HG02623 (cell line): ENCODE measurements around the gene ZNF12.
"Not testable (repeated sequence)": the region's sequence is repeated elsewhere in the genome, so short reads cannot be mapped to it uniquely, and the experiment has no call there.

ENCODE experiments used
- ATAC-seq: cut with Tn5 transposase; IDR thresholded peaks from one replicate; pipeline ENCODE4 v1.9.1; 2021; ENCODE audit warnings: moderate library complexity; ENCODE audit not compliant: unreplicated experiment

ZNF12 gene

GRCh38 chr7:6706666-6707407 is at the start of gene ZNF12:
Gene ZNF12 (minus strand): TSS chr7:6706947. CDS start chr7:6705173, 1,774 bp downstream.
- ATAC-seq: peak; percentile 90

DNA sequence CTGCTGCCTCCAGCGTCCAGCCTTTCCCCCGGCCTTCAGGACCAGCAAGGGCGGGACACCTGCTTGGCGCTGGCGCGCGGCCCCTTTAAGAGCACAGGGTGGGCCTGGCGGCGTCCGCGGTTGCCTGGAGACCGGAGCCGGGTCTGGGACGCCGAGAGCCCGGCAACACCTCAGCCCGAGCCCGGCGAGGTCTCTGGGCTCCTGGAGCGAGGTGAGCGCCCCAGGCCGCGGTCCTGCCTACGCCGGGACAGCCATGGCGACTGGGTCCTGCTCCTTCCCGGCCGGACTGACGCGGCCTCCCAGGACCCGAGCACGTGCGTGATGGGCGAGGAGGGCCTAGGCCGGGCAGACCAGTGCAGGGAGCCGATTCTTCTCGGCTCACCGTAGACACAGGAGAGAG is 47.2 kb upstream of the ZNF12 start, which contains the start of gene RSPH10B2:
RSPH10B2 (plus strand) TSS at position 140 of the 400 bp plus-strand sequence. CDS start 3,575 bp downstream, outside the sequence.
- not testable (repeated sequence) for ATAC-seq

- not testable (repeated sequence) for ATAC-seq
These were observed 43.4 kb upstream of the ZNF12 start for GRCh38 chr7:6750173-6750572.

GRCh38 chr7:6749335-6749734 is 42.6 kb upstream of the ZNF12 start:
- ATAC-seq: not testable (repeated sequence)

- ATAC-seq: not testable (repeated sequence)
These were observed 37.8 kb upstream of the ZNF12 start for GRCh38 chr7:6744410-6745100.

- ATAC-seq: not testable (repeated sequence)
These were observed 31.7 kb upstream of the ZNF12 start for GRCh38 chr7:6738415-6738814.

- ATAC-seq: no peak
These were observed 23.5 kb upstream of the ZNF12 start for GRCh38 chr7:6730343-6730633.

DNA sequence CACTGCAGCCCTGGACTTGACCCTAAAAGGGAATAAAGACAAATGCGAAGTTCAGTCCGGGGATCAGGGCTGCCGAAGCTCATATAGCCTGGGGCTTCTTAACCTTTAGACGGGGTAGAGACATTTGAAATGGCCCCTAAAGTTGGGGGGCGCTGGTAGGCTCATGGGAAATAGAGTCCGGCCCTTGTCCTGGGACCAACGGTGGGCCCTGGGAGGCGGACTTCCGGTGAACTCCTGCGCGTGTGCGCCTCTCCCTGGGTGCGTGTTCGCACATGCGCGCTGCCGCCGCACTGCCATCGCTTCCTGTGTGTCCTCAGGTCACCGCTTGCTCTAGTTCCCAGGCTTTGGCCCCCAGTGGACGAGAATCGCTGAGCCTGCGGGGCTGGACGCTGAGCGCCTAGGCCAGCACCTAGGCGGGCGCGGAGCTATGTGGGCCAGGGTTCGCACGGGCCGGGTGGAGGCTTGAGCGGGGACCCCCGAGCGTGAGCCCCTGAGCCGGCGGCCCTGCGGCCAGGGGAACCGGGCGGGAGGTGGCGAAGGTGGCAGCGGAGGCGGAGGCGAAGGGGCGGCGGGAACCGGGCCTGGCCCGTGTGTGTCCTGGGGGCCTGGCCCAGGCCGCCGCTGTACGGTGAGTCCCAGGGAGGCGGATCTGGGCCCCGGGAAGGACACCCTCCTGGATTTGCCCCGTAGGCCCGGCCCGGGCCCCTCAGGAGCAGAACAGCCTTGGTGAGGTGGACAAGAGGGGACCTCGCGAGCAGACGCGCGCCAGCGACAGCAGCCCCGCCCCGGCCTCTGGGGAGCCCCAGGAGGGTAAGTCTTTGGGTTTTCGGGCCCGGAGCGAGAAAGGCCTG is 23.0 kb upstream of the ZNF12 start:
- ATAC-seq: peak; percentile 93

DNA sequence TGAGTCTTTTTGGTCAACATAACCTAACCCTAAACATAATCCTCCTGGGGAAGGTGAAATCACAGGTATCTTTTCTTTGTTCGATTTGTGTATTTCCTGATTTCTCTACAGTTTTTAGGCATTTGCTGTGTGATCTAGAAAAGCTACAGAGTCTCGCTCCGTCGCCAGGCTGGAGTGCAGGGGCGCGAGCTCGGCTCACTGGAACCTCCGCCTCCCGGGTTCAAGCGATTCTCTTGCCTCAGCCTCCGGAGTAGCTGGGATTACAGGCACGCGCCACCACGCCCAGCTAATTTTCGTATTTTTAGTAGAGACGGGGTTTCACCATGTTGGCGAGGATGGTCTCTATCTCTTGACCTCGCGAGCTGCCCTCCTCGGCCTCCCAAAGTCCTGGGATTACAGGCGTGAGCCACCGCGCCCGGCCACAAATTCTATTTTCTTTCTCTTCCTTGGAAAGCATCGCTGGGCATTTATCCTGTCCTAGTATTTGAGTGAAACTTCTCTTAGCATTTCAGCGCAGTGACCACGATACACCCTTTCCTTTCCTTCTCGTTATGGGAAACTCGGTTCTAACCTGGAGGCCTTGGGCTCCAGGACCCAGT is 22.2 kb upstream of the ZNF12 start:
- not testable (repeated sequence) for ATAC-seq

DNA sequence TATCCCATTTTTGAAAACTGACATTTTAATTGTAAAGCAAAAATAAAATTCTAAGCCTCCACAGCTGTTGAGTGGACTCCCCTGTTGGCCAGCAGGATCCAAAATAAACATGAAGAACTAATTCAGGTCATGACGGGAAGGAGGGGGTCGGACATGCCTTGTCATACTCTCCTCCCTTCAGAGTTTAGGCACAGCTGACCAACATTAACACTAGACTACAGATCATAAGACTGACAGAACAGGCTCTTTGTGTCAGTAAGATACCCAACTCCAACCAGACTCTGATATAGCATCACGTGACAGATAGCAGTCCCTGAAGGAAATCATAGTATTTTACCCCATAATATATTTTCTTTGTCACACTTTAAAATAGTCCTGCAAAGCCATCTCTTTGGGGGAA is 20.9 kb upstream of the ZNF12 start:
- no peak for ATAC-seq

DNA sequence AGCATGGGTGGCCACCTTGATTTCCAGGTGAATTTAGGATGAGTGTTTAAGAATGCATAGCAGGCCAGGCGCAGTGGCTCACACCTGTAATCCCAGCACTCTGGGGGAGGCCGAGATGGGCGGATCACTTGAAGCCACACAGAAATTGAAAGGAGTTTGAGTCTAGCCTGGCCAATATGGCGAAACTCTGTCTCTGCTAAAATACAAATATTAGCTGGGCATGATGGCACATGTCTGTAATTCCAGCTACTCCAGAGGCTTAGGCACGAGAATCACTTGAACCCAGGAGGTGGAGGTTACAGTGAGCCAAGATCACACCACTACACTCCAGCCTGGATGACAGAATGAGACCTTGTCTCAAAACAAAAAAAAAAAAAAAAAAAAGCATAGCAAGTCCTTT is 19.6 kb upstream of the ZNF12 start:
- not testable (repeated sequence) for ATAC-seq

DNA sequence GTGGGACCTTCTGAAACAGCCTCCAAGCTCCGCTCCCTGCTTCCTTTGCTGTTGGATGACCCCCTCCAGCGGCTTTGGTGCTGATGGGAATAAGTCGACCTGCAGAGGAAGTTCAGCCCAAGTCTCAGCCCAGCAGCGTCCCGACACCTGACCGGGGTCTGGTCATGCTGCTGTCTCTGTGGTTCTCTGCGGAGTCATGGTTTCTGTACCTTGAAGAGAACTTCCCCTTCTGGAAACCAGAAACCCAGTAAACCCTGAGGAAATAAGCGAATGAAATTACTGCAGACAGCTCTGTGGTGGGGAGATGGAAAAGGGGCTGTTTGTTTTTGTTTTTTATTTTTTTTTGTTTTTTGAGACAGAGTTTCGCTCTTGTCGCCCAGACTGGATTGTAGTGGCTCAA is 18.3 kb upstream of the ZNF12 start:
- peak; percentile 58 for ATAC-seq

DNA sequence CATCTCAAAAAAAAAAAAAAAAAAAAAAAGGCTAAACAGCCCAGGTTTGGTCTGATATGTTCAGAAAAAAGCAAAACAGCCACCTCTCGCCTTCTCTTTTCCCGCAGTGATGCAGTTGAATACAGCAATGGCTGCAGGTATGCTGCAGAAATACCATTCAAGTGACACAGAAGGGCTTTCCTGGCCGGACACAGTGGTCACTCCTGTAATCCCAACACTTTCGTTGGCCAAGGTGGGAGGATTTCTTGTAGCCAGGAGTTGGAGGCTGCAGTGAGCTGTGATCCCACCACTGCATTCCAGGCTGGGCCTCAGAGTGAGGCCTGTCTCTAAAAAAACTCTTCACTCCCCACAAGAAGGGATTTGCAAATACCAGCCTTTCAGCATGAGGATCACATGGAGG is 17.6 kb upstream of the ZNF12 start:
- ATAC-seq: not testable (repeated sequence)

DNA sequence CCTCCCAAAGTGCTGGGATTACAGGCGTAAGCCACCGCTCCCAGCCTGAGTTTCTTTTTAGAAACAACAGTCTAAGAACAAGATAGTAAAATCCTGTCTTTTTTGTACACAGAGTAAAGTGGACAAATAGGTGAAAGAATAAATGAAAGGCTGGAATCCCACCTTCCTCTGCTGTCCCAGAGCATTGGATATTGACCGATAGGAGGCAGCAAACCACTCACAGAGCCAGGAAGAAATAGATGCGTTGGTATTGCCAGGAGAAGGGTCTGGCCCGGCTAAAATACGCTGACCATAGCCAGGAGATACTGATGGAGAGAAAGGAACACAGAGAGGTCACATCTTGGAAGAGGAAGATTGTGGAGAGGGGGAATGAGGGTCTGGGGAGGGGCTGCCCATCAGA is 11.4 kb upstream of the ZNF12 start:
- ATAC-seq: no peak

DNA sequence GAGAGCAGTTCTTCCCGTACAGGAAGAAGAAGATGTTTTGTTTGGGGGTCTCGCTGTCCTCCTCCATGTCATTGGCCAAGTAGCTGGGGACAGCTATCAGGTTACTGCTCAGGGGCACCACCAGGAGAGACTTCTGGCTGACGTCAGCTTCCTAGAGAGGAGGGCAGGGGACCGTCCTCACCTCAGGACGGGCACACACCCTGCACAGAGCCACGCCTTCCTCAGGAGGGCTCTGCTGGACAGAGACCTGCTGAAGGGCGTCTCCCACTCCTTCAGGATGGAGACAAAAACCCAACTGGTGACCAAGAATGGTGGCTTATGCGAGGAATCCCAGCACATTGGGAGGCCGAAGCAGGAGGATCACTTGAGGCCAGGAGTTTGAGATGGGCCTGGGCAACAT is 9.2 kb upstream of the ZNF12 start:
- ATAC-seq: not testable (repeated sequence)

DNA sequence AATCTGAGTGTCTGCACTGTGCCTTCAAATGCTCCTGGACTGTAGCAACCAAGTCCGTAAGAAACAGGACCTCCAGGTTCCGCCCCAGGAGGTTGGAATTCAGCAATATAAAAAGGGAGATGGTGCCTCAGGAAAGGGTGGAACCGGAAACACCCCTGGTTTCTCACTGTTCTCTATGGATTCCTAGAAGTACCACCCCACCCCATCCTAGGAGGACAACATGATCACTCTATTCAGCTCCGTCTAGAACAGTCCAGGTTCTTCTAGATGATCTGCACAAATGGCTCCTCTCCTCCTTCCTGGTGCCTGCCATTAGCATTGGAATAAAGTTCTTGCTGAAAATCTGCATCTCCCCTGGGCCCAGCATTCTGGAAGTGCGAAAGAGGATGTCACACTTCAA is 7.6 kb upstream of the ZNF12 start:
- ATAC-seq: no peak

- ATAC-seq: no peak
These were observed 3.1 kb upstream of the ZNF12 start for GRCh38 chr7:6709808-6710207.

DNA sequence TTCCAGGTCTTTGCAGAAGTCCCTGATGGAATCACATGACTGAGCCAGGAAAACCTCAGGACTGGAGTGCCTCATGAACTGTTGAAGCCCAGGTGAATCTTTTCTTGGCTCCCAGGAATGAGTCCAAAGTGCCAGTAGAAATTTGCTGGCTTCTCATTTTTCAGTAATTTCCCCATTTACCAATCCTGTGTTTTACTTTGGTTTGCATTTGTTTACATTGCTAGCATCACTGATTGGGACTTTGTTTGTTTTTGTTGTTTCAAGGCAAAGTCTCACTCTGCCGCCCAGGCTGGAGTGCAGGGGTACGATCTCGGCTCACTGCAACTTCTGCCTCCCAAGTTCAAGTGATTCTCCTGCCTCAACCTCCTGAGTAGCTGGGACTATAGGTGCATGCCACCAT is 1.6 kb upstream of the ZNF12 start:
- ATAC-seq: no peak

GRCh38 chr7:6705959-6706665 is 635 bp downstream of the ZNF12 start:
- peak; percentile 15 for ATAC-seq

DNA sequence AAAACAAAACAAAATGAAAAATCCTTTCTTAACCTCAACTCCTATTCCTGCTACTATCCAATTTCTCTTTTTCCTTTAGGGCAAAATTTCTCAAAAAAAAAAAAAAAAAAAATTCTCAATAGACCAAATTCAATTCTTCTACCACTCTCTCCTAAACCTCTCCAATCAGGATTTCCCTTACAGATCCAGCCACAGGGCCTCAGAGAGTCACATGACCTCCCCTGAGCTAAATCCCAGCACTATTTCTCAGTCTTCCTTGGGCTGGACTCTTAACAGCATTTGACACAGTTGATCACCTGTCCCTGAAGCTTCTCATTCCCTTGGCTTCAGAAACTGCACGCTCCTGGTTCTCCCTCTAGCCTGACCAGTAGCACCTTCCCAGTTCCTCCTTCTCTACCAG is 4.9 kb downstream of the ZNF12 start:
- ATAC-seq: no peak

DNA sequence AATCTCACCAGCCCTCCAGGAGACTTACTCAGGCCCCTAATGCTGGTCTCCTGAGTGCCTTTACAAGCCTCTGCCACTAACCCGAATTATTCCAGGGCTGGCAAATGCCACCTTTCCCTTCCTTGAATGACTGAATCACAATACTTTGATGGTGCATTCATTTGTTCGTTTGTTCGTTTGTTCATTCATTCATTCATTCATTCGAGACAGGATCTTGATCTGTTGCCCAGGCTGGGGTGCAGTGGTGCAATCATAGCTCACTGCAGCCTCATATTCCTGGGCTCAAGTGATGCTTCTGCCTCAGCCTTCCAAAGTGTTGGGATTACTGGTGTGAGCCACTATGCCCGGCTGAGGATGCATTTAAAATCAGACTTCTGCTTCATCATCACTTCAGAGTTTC is 6.0 kb downstream of the ZNF12 start:
- ATAC-seq: no peak
